Body of pancreas (tissue), 4 donors: ENCODE results near the gene TOPAZ1. TPM values are rescaled to one million over a fixed set of nuclear protein-coding genes. Genes with fewer than 3 reads are reported as not detected.

Source experiments
- ATAC-seq: fragments of 150-250 bp; one replicate; pipeline ENCODE4 v1.9.1; 2016
- DNase-seq, 4 donors: peaks; one replicate each; pipeline ENCODE4 v3.0.0-alpha.2; 2019
- H3K27ac ChIP-seq, 4 donors: fragments of 200-600 bp; sonication (generic); 1 replicate in 3 of 4; 2 replicates in 1 of 4; pipeline versions ENCODE4 v1.5.1 to v1.6.1; 2016 to 2019; ENCODE audit warnings: mild to moderate bottlenecking in 1 of 4, mixed read lengths in 1 of 4, moderate library complexity in 1 of 4
- H3K27me3 ChIP-seq, 2 donors: fragments of 200-600 bp; sonication (generic); one replicate each; pipeline ENCODE4 v1.6.0; 2016; ENCODE audit warnings: mild to moderate bottlenecking in 1 of 2
- H3K36me3 ChIP-seq, 2 donors: fragments of 200-600 bp; sonication (generic); replicated peaks in 1 of 2; 2 replicates each; pipeline ENCODE4 v1.5.1; 2016; ENCODE audit warnings: low read depth in 2 of 2; ENCODE audit not compliant: insufficient read depth in 1 of 2
- H3K4me1 ChIP-seq: fragments of 200-600 bp; sonication (generic); one replicate; pipeline ENCODE4 v1.6.0; 2016
- H3K4me3 ChIP-seq, 2 donors: fragments of 200-600 bp; sonication (generic); 1 replicate in 1 of 2; 2 replicates in 1 of 2; pipeline ENCODE4 v1.5.1; 2016 to 2019
- H3K9me3 ChIP-seq, 3 donors: fragments of 200-600 bp; sonication (generic); 1 replicate in 2 of 3; 2 replicates in 1 of 3; pipeline ENCODE4 v1.5.1; 2016
- CTCF ChIP-seq, 7 experiments: fragments of 450-650 bp in 4 of 7; fragments of 200-600 bp in 3 of 7; sonication (generic) in 3 of 7; IDR thresholded peaks; one replicate each; pipeline ENCODE4 v1.5.1; 2016 to 2019; ENCODE audit warnings: antibody characterized with exemption in 7 of 7
- POLR2A ChIP-seq, 3 donors: fragments of 450-650 bp; IDR thresholded peaks; one replicate each; pipeline ENCODE4 v1.6.1; 2016; ENCODE audit warnings: antibody characterized with exemption in 3 of 3, mild to moderate bottlenecking in 2 of 3
- WGBS, 2 donors: methylation state at CpG; one replicate each; pipeline ENCODE4 v1.1.5; 2017; 5-methylcytosine and 5-hydroxymethylcytosine counted together
- intact Hi-C: fragments of 100-400 bp; cut with DNase I; formaldehyde crosslinking; loops from one replicate; pipeline ENCODE4 v1.15.1; 2023
- total RNA-seq, 2 donors: library from RNA; depleted of rRNA; stranded (reverse); fragments of >200 nt; gene quantifications; one replicate each; pipeline ENCODE4 v1.1.0, GENCODE V29; 2016

Gene TOPAZ1
- total RNA-seq: not detected

DNA sequence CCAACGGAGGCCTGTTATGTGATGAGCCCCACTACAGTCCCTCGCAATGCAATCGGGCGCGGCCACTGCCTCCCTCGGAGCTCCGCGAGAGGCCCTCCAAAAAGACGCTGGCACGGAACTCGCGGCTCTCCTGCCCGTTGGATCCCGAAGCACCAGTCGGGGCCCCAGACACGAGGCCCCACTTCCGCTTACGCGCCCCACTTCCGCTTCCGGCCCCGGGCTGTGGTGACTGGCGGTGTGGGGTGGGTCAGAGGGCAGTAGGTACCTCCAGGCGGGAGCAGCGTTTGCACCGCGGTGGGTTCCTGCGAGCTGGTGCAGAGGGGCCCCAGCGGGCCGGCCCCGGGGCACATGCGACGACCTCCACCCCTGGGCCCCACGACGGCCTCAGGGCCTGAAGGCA lies at the start of gene TOPAZ1:
Gene TOPAZ1, plus strand, starts transcription at position 181 of the 400 bp plus-strand sequence. Its CDS starts 168 bp downstream, at position 349.
- Histone ChIP-seq H3K27me3 (no peaks in the 10 kb centered on the region), H3K27ac (no peak within 1 kb of the TSS), H3K36me3 (no peaks in the 10 kb centered on the region), H3K4me1 (no peaks in the 10 kb centered on the region), H3K9me3 (no peaks in the 10 kb centered on the region), H3K4me3 (no peak within 1 kb of the TSS)
- no peak for DNase-seq
- TF ChIP-seq CTCF (IDR thresholded peaks at IDR 0.05): no peak
- TF ChIP-seq POLR2A (IDR thresholded peaks at IDR 0.05): no peak
- intact Hi-C loops: no loop called here
- no peak for ATAC-seq
- 93 to 98% methylated on average over 16 to 34 of the region's 35 CpGs for WGBS, 2 donors

DNA sequence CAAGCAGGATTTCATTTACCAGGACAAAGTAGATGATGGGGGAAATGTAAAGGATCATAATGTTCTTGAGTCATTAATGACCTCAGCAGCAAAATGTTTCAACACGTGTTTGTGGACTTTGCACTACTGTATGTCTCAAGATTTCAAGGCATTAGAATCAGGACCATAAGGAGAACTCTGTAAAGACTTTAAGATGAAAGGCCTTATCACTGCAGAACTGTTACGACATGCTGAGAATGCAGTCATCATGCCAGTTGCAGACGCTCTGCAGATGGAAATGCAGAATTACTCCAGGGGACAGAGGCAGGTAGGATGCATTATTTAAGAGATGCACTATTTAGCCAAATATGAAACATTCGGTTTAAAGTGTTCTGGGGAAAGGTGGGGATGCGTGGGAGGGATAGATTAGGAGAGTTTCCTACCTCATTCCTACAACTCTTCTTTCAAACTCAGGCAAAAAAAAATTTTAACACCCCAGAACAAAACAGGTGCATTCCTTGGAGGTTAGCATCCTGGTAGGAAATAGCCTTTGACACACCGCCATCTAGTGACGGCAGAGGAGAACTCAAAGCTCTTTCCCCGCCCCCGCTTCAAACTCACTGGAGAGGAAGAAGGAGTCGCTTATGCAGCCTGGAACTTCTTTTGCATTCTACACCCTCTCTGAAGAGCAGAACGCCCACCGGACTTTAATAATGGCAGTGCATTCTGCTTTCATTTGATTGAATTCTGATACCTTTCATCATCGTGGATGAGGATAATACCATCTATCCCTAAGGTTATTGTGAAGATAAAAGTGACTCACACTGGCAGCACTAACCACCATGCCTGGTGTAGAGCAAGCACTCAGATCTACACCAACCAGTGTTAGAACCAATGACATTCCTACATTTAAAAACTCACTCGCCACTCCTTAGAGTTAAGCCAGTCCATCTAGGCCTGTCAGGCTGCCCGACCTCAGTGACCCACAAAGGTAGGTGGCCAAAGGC lies 43.1 kb upstream of the TOPAZ1 start:
- TF ChIP-seq CTCF (IDR thresholded peaks at IDR 0.05) (peak; percentile 65 to 88 (median 83)), POLR2A (IDR thresholded peaks at IDR 0.05) (no peak)
- Histone ChIP-seq H3K27me3 (no peaks in the 10 kb centered on the region), H3K4me1 (no peaks in the 10 kb centered on the region), H3K36me3 (no peaks in the 10 kb centered on the region), H3K4me3 (no peak overlapping the region), H3K9me3 (no peaks in the 10 kb centered on the region), H3K27ac (no peak overlapping the region)
- DNase-seq: peak; percentile 70 to 77 (median 74)
- intact Hi-C loops: no loop called here
- ATAC-seq: peak; percentile 78
- 9 to 12% methylated on average over 15 of the region's 15 CpGs for WGBS, 2 donors

- Histone ChIP-seq H3K27me3 (no peaks in the 10 kb centered on the region), H3K27ac (no peak overlapping the region), H3K9me3 (no peaks in the 10 kb centered on the region), H3K4me3 (no peak overlapping the region), H3K36me3 (no peaks in the 10 kb centered on the region), H3K4me1 (no peaks in the 10 kb centered on the region)
- 47 to 49% methylated on average over 3 to 4 of the region's 4 CpGs for WGBS, 2 donors
- no peak for ATAC-seq
- TF ChIP-seq CTCF (IDR thresholded peaks at IDR 0.05) (no peak), POLR2A (IDR thresholded peaks at IDR 0.05) (no peak)
- DNase-seq: no peak
- intact Hi-C loops: loop anchor here (10.0 kb wide), 2 partner anchors 351 to 661 kb away; no protein-coding TSS in a partner anchor
Observed at GRCh38 chr3:44206261-44206660, 35.4 kb upstream of the TOPAZ1 start.

DNA sequence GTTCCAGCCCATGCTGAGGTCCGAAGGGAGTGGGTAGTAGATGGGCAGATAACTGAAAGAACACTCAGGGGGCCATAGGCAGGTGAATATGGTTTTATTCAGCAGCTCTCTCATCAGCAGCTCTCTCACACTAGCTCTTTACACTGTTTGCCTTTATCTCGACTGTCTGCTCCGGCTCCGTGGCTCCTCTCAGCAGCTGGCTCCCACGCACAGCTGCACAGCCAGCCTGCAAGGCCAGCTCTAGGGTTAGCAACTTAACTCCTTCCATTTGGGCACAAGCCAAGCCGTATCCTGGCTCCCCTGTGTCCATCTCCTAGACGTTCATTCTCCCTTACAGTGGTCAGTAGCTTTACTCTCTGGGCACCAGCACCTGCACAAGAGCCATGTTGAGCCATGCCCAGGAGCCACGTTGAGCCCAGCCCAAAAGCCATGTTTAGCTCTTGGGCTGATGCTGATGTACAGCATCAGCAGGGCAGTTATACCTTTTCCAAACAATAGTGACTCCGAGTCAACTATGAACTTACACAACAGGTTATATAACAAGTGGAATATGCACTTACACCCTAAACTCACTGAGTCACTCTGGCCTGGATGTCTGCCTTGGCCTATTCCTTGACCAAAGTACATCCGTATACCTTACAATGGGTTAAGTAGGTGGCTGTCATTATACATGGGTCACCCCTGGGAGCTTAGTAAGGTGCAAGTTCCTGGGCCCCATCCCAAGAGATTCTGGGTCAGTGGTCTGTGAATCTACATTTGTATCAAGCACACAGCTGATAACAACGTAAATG lies 34.6 kb upstream of the TOPAZ1 start:
- DNase-seq (no peak), ATAC-seq (no peak)
- 61 to 70% methylated on average over 11 of the region's 11 CpGs for WGBS, 2 donors
- Histone ChIP-seq H3K4me3 (no peak overlapping the region), H3K27me3 (no peaks in the 10 kb centered on the region), H3K36me3 (no peaks in the 10 kb centered on the region), H3K27ac (no peak overlapping the region), H3K9me3 (no peaks in the 10 kb centered on the region), H3K4me1 (no peaks in the 10 kb centered on the region)
- no peak for TF ChIP-seq CTCF (IDR thresholded peaks at IDR 0.05)
- TF ChIP-seq POLR2A (IDR thresholded peaks at IDR 0.05): no peak
- intact Hi-C loops: loop anchor here (10.0 kb wide), 2 partner anchors 352 to 662 kb away; no protein-coding TSS in a partner anchor
